ENCODE results near the gene BAIAP2L2.

- TF ChIP-seq, protein P1, sequence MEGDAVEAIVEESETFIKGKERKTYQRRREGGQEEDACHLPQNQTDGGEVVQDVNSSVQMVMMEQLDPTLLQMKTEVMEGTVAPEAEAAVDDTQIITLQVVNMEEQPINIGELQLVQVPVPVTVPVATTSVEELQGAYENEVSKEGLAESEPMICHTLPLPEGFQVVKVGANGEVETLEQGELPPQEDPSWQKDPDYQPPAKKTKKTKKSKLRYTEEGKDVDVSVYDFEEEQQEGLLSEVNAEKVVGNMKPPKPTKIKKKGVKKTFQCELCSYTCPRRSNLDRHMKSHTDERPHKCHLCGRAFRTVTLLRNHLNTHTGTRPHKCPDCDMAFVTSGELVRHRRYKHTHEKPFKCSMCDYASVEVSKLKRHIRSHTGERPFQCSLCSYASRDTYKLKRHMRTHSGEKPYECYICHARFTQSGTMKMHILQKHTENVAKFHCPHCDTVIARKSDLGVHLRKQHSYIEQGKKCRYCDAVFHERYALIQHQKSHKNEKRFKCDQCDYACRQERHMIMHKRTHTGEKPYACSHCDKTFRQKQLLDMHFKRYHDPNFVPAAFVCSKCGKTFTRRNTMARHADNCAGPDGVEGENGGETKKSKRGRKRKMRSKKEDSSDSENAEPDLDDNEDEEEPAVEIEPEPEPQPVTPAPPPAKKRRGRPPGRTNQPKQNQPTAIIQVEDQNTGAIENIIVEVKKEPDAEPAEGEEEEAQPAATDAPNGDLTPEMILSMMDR (IDR thresholded peaks at IDR 0.05): no peak
- no peak for TF ChIP-seq POLR2A (IDR thresholded peaks at IDR 0.05)
Measured at GRCh38 chr22:38051261-38051660, 59.2 kb downstream of the BAIAP2L2 start.

Measured in testis (tissue), 2 donors.